GM19452 (cell line): ENCODE data around the gene TMEM266.

Experiments
- ATAC-seq: cut with Tn5 transposase; IDR thresholded peaks from one replicate; pipeline ENCODE4 v1.9.1; 2021; ENCODE audit not compliant: unreplicated experiment

Gene TMEM266

DNA sequence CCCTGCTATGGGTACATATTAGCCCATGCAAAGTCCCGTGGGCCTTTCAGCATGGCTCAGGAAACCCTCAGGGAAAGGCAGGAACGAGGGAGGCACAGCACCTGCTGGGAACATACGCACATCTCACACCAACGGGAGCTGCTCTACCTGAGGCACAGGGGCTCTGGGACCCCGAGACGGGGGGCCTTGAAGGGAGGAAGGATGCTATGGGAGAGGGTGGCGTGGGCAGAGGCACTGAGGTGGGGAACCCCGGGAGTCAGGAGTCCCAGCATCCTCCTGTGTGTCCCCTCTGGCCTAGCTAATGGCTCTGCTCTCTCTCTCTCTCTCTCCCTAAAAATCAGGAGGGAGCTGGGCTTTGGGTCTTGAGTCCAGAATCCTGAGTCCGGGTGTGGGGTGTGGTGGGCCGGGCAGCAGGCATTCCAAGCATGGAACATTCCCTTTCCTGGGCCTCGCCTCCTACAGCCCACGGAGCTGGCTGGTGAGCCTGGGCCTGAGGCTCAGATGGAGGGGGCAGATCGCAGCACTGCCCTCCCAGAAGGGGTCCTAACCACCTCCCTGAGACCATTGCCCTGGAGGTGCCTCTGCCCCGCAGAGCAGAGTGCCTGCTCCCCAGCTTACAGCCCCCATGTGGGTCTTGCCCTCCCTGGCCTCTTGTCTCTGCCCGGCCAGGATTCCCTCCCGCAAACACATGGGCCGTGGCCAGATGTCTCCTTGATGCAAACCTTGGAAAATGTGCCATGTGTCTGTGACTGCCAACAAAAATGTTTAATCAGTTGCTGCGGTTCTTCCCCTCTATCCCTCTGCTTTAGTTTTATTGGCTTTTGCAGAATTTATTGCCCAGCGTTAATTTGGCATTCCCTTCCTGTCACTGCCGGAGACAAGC, 101.6 kb downstream of the TMEM266 start:
- no peak for ATAC-seq

DNA sequence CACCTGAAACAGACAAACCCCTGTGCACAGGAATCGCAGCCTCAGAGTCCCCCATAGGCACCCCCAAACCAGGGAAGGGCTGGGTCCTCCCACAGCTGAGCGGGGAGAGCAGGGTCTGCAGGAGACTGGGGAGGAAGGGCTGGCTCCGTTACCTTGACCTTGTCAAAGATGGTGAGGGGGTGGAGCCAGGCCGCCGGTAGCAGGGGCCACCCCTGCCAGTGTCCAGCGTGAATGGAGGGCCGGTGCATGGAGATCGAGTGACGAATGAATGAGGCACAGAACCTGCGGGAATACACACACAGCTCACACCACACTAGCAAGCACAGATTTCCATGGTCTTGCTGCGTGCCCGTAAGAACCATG, 102.2 kb downstream of the TMEM266 start:
- ATAC-seq: no peak

DNA sequence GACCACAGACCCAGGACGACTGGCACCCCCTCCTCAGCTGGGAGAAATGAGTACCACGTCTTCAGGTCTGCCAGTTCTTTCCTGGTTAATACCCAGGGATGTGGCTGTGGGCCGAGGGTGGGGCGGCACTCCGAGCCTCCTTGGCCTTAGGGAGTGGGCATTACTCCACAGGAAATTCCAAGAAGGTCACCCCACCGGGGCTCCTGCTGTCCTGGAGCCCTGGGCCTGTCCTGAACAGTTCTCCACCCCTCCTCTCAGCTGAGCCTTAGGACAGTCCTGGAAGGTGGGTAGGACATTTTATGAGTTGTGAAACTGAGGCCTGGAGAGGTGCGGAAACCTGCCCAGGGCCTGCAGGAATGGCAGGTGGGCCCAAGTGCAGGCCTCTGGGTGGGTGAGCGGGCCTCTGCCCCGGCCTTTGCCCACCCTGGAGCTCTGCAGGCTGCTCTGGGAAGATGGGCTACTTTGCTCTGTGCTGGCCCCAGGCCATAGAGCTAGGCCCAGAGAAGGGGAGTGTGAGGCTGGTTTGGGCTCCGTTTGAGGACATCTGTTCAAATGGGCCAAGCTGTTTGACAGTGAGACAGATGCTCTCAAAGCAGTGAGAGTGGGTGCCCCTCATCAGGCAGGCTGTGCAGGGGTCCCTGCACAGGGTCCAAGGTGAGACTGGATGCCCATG, 103.1 kb downstream of the TMEM266 start:
- no peak for ATAC-seq

DNA sequence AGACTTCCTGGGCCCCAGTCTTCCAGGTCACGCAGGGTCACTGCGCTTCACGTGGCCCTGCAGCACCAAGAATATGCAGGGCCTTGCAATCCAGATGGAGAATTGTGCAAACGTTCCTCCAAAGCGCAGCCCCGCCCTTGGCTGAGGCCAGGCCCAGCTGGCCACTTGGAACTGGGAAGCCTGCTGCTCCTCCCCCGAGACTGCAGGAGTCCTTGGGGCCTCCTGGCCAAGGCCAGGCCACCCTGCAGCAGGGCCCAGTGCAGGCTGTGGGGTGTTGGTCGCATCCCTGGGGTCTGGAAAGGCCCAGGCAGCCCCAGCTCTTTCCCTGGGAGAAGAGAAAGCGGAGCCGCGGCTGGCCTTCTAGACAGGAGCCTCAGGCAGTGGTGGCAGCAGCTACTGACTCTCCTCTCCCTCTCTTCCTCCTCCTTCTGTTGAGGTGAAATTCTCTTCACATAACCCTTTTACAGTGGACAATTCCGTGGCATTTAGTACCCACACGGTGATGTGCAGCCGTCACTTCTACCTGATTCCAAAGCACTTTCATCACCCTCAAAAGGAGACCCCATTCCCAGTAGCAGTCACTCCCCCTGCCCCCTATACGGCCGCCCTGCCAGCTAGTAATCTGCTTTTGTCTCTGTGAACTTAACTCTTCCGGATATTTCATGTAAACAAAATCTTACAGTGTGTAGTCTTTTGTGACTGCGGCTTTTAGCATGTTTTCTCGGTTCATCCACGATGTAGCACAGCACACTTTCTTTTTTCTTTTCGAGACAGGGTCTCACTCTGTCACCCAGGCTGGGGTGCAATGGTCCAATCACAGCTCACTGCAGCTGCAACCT, 103.9 kb downstream of the TMEM266 start:
- ATAC-seq: no peak

DNA sequence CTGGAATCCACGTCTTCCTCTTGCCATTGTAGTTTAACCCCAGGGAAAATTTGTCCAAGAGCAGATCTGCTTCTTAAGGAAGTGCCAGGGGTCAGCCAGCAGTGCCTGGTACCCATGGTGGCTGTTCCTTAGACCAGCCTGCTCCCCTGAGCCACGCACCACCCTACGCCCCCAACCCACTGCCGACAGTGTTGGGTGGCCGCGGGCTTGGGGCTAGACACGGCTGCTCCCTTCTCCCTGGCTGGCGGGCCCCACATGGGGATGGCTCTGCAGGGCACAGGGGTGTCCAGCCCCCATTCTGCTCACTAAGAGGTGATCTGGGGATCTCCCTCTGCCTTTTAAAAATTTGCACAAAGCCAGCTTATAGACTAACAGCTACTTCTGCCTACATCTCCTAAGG, 104.8 kb downstream of the TMEM266 start:
- ATAC-seq: no peak

DNA sequence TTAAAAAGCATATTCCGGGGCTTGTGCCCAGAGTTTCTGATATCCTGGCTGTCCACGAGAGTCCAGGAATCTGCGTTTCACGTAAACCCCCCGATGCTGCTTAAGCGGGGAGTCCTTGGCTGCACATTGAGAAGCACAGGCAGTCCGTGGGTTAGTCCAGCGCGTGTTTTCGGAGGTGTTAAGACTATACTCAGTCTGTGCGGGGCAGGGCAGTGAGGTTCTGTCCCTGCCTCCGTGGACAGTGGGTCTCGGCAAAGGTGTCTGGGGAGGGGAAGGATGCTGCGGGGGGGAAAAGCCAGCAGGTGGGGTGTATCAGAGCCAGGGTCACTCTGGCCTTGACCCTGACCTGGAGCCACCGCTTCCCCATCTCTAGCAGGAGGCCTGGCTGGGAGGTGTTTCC, 106.2 kb downstream of the TMEM266 start:
- ATAC-seq: no peak

GRCh38 chr15:76168237-76168984, 108.6 kb downstream of the TMEM266 start:
- no peak for ATAC-seq

DNA sequence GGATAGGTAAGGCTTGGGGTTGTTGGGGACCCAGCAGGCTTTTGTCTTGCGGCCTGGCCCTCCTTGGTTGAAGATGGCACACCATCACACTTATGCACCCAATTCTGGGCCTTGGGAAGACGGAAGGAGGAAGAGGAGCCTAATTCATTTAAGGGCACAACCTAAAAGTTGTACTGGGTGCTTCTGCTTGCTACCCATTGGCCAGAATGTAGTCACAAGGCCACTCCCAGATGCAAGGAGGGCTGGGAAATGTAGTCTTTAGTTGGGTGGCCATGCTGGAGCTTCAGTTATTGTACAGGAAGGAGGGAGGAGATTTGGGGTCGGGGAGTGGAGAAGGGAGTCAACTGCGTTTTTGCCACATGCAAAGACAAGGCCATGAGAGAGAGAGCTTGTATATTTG, 109.2 kb downstream of the TMEM266 start:
- no peak for ATAC-seq

DNA sequence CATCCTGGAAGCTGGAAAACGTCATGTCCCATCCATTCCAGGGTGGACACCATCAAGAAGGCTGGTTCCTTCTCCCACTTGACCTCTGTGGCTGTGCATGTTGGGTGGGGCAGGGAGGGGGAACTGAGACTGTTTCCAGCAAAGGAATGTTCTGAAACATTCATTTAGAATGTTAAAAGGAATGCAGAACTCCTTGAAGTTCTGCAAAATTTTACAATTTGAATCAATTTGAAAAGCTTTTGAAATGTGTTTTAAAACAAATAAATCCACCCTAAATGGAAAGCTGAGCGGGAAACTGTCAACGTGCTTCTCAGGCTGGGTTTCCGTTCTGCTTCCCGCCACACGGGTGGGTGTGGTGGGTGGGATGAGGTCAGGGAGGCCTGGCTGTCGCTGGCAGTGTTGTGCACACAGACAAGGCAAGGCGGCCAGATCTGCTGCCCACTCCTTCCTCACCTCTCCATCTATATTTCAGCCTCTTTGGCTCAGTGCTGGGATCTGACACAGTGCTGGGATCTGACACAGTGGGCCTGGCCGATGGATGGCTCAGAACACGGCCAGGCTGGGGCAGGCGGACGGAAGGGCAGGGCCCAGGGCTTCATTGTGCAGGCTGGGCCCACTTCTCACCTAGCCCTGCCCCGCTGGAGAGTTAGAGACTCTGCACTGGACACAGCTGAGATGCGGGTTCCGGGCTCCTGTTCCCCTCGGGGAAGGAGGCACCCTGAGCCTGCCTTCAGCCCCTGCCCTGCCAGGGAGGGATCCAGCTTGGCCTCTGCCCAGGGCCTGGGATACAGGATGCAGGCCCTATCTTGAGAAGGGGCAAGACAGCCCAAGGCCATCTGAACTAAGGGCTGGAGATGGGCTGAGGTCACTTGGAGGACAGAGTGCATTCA, 110.4 kb downstream of the TMEM266 start:
- no peak for ATAC-seq

DNA sequence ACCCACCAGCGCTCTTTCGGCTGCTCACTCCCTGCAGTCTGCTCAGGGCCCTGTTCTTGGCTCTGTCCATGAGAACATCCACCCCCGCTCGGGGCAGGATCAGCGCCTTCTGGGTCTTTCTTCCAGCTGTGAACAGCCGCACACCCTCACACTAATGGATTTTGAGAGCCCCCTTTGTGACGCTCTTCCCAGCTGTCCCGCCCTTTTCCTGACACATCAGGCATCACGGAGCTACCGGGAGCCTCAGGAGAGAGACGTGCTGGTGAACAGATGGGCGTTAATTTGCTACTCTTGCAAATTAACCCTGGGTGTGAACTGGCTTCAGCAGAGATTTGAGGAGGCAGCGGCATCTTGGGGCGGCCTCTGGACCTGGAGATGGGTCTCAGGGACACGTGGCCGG, 113.0 kb downstream of the TMEM266 start:
- no peak for ATAC-seq

GRCh38 chr15:76173317-76173834, 113.6 kb downstream of the TMEM266 start:
- ATAC-seq: no peak

- no peak for ATAC-seq
These were observed 114.9 kb downstream of the TMEM266 start for GRCh38 chr15:76174654-76175053.

- ATAC-seq: no peak
These were observed 115.7 kb downstream of the TMEM266 start for GRCh38 chr15:76175442-76175841.

GRCh38 chr15:76176059-76176458, 116.3 kb downstream of the TMEM266 start:
- ATAC-seq: no peak

GRCh38 chr15:76176487-76177085, 116.8 kb downstream of the TMEM266 start:
- ATAC-seq: no peak

DNA sequence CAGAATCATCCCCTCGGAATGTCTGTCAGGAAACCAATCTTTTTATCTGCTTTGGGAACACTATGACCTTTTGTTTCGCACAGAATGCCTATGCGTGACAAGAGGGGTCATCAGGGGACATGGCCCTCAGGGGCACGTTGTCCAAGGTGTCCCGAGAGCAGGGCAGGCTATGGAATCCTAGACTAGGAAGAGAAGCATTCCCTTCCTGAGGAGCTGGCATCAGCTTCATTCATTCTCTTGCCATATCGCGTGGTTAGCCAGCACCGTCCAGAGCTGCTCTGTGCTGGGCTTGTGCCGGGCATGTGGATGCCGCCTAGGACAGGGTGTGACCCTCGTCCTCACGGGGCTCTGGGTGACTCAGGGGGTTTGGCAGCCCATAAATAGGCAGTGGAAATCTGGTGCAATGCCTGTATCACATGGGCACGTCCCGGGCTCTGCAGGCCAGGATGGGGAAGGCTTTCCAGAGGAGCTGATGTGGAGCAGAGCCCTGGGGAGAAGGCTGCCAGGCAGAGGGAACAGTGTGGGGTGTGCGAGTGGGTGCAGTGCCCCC, 117.8 kb downstream of the TMEM266 start:
- no peak for ATAC-seq

GRCh38 chr15:76178296-76179000, 118.7 kb downstream of the TMEM266 start:
- ATAC-seq: no peak

GRCh38 chr15:76179023-76179422, 119.2 kb downstream of the TMEM266 start:
- ATAC-seq: no peak
